HEK293 (cell line): ENCODE measurements around the gene DAND5.

Source experiments
- KLF10 ChIP-seq: fragments of 450-650 bp; IDR thresholded peaks from 2 replicates; pipeline ENCODE4 v1.5.1; 2018; ENCODE audit warnings: missing biosample characterization, mild to moderate bottlenecking, missing genetic modification characterization
- TCF7L2 ChIP-seq: IDR thresholded peaks from 2 replicates; pipeline ENCODE4 v1.6.1; 2011; ENCODE audit warnings: low read depth, mild to moderate bottlenecking, inconsistent platforms, low read length, moderate library complexity, borderline replicate concordance
- YY1 ChIP-seq: fragments of 450-650 bp; formaldehyde crosslinking; IDR thresholded peaks from 2 replicates; pipeline ENCODE4 v1.5.1; 2018; ENCODE audit warnings: missing biosample characterization, missing genetic modification characterization
- ZEB2 ChIP-seq: fragments of 450-650 bp; formaldehyde crosslinking; IDR thresholded peaks from 2 replicates; pipeline ENCODE4 v1.5.1; 2016; ENCODE audit warnings: missing biosample characterization, missing genetic modification characterization
- TF ChIP-seq, protein P1 (sequence below): fragments of 450-650 bp; formaldehyde crosslinking; IDR thresholded peaks from 2 replicates; pipeline ENCODE4 v1.5.1; 2016; ENCODE audit warnings: missing biosample characterization, missing genetic modification characterization

DNA sequence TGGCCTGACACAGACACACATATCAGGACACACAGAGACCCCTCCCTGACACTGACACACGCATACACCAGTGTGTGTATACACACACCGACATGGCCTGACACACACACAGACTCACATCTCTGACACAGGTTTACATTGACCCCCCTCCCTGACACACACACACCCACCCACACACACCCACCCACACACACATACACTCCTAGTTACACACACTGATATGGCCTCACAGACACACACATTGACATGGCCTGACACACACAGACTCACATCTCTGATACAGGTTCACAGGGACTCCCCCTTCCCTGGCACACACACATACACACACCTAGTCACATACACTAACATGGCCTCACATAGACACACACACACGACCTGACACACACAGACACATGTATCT lies 21.5 kb downstream of the DAND5 start:
- TF ChIP-seq YY1 (tag by site-specific recombination) (no peak), KLF10 (tag by site-specific recombination) (no peak), ZEB2 (tag by site-specific recombination) (no peak), TCF7L2 (no peak)
- TF ChIP-seq, protein P1, sequence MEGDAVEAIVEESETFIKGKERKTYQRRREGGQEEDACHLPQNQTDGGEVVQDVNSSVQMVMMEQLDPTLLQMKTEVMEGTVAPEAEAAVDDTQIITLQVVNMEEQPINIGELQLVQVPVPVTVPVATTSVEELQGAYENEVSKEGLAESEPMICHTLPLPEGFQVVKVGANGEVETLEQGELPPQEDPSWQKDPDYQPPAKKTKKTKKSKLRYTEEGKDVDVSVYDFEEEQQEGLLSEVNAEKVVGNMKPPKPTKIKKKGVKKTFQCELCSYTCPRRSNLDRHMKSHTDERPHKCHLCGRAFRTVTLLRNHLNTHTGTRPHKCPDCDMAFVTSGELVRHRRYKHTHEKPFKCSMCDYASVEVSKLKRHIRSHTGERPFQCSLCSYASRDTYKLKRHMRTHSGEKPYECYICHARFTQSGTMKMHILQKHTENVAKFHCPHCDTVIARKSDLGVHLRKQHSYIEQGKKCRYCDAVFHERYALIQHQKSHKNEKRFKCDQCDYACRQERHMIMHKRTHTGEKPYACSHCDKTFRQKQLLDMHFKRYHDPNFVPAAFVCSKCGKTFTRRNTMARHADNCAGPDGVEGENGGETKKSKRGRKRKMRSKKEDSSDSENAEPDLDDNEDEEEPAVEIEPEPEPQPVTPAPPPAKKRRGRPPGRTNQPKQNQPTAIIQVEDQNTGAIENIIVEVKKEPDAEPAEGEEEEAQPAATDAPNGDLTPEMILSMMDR (tag by site-specific recombination) = no peak
